IPS-18a (cell line): ENCODE data around the gene NKX2-3.

Source experiments
- H3K27ac ChIP-seq: one replicate; pipeline ENCODE4 v1.5.1; 2013; ENCODE audit warnings: low read length
- H3K27me3 ChIP-seq: one replicate; pipeline ENCODE4 v1.6.1; 2013; ENCODE audit warnings: mild to moderate bottlenecking, low read length; ENCODE audit not compliant: control insufficient read depth, insufficient read depth
- H3K36me3 ChIP-seq: one replicate; pipeline ENCODE4 v1.6.1; 2013; ENCODE audit warnings: low read depth, low read length; ENCODE audit not compliant: control insufficient read depth
- H3K4me1 ChIP-seq: one replicate; pipeline ENCODE4 v1.6.1; 2013; ENCODE audit warnings: low read depth, low read length; ENCODE audit not compliant: control insufficient read depth
- H3K4me3 ChIP-seq: one replicate; pipeline ENCODE4 v1.5.1; 2013; ENCODE audit warnings: low read length
- H3K9ac ChIP-seq: one replicate; pipeline ENCODE4 v1.6.1; 2013; ENCODE audit warnings: mild to moderate bottlenecking, low read length, moderate library complexity
- H3K9me3 ChIP-seq: one replicate; pipeline ENCODE4 v1.6.1; 2013; ENCODE audit warnings: low read depth, low read length; ENCODE audit not compliant: control insufficient read depth

The NKX2-3 gene

GRCh38 chr10:99571816-99572215 lies 39.1 kb downstream of the NKX2-3 start:
- Histone ChIP-seq H3K27me3 (no peaks in the 10 kb centered on the region), H3K4me3 (no peak overlapping the region), H3K9me3 (no peaks in the 10 kb centered on the region), H3K36me3 (no peaks in the 10 kb centered on the region), H3K27ac (no peak overlapping the region), H3K9ac (no peak overlapping the region), H3K4me1 (peaks cover 3% of the 10 kb centered on the region)

GRCh38 chr10:99573790-99574189 lies 41.0 kb downstream of the NKX2-3 start:
- no peak overlapping the region for H3K9ac ChIP-seq
- no peak overlapping the region for H3K27ac ChIP-seq
- H3K4me1 ChIP-seq: peaks cover 3% of the 10 kb centered on the region
- H3K4me3 ChIP-seq: no peak overlapping the region
- no peaks in the 10 kb centered on the region for H3K9me3 ChIP-seq
- no peaks in the 10 kb centered on the region for H3K27me3 ChIP-seq
- no peaks in the 10 kb centered on the region for H3K36me3 ChIP-seq

- no peaks in the 10 kb centered on the region for H3K27me3 ChIP-seq
- no peaks in the 10 kb centered on the region for H3K9me3 ChIP-seq
- no peak overlapping the region for H3K27ac ChIP-seq
- H3K9ac ChIP-seq: no peak overlapping the region
- H3K4me1 ChIP-seq: peaks cover 4% of the 10 kb centered on the region
- no peak overlapping the region for H3K4me3 ChIP-seq
- H3K36me3 ChIP-seq: no peaks in the 10 kb centered on the region
These were observed 47.2 kb downstream of the NKX2-3 start for GRCh38 chr10:99579971-99580370.

DNA sequence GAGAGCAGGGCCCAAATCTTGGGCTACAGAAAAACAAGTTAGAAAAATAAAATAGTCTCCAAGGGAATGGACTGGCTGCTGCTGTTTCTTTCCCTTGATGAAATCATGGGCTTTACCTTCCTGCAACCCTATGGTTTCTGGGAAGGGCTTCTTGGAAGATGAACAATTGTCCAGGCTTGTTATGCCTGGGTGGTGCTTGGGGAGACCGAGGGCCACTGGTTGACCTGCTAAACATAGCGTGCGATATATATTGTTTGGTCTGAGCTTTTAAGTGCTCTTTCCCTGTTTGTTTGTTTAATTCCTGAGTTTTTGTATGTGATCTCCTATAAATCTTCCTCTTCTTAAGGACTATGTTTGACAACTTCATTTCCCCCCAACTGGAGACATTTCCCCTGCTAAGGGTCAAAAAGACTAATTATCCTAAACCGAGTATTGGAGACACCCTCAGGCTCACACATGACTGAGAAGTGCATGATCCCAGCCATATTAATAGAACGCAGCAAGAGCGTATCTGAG lies 49.6 kb downstream of the NKX2-3 start:
- H3K27ac ChIP-seq: no peak overlapping the region
- H3K4me1 ChIP-seq: peaks cover 4% of the 10 kb centered on the region
- H3K9ac ChIP-seq: no peak overlapping the region
- H3K36me3 ChIP-seq: no peaks in the 10 kb centered on the region
- no peaks in the 10 kb centered on the region for H3K27me3 ChIP-seq
- H3K9me3 ChIP-seq: no peaks in the 10 kb centered on the region
- H3K4me3 ChIP-seq: no peak overlapping the region

GRCh38 chr10:99583687-99584086 lies 50.9 kb downstream of the NKX2-3 start:
- no peak overlapping the region for H3K4me3 ChIP-seq
- no peak overlapping the region for H3K9ac ChIP-seq
- no peaks in the 10 kb centered on the region for H3K36me3 ChIP-seq
- H3K4me1 ChIP-seq: peaks cover 4% of the 10 kb centered on the region
- H3K27me3 ChIP-seq: no peaks in the 10 kb centered on the region
- no peaks in the 10 kb centered on the region for H3K9me3 ChIP-seq
- no peak overlapping the region for H3K27ac ChIP-seq
